ENCODE results near the gene COL24A1.

- no peak for TF ChIP-seq EZH2 (IDR thresholded peaks at IDR 0.05; ENCODE audit: borderline replicate concordance, low read depth, low read length, severe bottlenecking)
- no peak for TF ChIP-seq CTCF (IDR thresholded peaks at IDR 0.05; ENCODE audit: borderline replicate concordance, extremely low read depth, low read length, poor library complexity, severe bottlenecking)
Measured at GRCh38 chr1:85743814-85744213, 412.8 kb downstream of the COL24A1 start.
